Skeletal muscle cell (primary cell): ENCODE results near the gene GZMM.
"Not testable (repeated sequence)": the region's sequence is repeated elsewhere in the genome, so short reads cannot be mapped to it uniquely, and the experiment has no call there.

ENCODE experiments used
- DNase-seq: peaks from one replicate; pipeline ENCODE4 v3.0.0-alpha.2; 2010; ENCODE audit warnings: low read depth
- H3K4me3 ChIP-seq: 2 replicates; pipeline ENCODE4 v1.5.1; 2011; ENCODE audit warnings: low read depth, mild to moderate bottlenecking, control low read depth, low read length, moderate library complexity

The GZMM gene

DNA sequence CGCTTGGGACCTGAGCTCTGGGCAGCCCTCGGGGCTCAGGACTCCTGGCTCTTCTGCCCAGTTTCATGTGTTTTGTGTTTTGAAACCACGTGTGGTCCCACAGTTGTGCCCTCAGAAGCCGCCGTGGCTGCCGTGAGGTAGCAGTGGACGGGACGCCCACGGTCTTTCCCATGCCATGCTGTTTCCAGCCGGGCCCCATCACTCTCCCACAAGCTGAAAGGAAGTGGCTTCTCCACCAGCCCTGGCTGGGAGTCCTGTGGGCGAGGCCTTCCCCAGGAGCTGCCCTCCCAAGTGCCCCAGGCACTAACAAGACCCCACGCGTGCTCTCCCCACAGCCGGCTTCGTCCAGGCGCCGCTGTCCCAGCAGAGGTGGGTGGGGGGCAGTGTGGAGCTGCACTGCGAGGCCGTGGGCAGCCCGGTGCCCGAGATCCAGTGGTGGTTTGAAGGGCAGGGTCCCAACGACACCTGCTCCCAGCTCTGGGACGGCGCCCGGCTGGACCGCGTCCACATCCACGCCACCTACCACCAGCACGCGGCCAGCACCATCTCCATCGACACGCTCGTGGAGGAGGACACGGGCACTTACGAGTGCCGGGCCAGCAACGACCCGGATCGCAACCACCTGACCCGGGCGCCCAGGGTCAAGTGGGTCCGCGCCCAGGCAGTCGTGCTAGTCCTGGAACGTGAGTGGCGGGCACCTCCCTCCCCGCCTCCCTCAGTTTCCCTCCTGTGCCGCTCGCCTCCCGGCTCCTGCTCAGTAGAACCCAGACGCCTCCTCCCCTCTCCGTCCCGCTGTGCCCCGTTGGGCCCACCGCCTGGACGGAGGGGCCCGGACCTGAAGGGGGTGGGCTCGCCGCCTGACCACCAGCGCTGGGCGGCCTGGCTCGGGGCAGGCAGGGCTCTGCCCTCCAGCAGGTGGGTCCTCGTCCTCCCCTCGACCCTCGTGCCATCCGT lies 33.9 kb downstream of the GZMM start:
- no peak overlapping the region for H3K4me3 ChIP-seq
- no peak for DNase-seq

DNA sequence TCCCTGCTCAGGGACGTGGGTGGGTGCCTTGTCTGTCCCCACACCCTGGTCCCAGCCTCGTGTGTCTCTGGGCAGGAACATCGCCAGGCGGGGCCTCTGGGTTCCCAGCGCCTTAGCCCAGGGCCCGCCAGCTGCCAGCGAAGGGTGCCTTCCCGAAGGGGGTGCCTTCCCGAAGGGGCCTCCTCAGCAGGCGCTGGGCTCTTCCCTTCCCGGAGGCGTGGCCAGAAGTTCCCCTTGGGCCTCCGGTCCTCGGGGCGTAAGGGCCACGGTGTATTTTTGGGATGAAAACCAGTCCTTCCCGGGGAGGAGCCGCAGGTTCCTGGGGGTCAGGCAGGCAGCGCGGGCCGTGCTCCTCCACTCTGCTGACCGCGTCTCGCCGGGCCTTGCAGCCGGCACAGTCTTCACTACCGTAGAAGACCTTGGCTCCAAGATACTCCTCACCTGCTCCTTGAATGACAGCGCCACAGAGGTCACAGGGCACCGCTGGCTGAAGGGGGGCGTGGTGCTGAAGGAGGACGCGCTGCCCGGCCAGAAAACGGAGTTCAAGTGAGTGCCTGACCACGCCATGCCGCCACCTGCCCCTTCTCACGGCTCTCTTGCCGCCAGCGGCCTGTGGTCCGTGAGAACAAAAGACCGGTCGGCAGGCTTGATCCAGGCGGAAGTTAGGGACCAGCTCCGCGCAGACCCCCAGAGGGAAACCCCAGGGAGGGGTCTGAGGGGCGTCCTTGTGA lies 35.4 kb downstream of the GZMM start:
- H3K4me3 ChIP-seq, result no peak overlapping the region
- no peak for DNase-seq

DNA sequence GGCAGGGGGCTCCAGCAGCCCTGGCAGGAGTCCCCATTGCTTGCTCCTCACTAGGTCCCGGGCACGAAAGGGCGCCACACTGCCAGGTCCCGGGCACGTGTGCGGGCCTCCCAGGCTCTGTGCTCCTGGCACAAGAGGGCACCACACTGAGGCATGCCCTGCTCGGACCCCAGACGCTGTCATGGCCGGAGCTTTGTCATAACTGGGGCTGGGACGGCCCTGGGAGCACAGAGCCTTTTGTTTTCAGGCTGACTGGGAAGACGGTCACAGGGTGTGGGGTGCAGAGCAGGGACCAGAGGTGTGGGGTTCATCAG lies 35.9 kb downstream of the GZMM start:
- DNase-seq, result no peak
- H3K4me3 ChIP-seq, result no peak overlapping the region

DNA sequence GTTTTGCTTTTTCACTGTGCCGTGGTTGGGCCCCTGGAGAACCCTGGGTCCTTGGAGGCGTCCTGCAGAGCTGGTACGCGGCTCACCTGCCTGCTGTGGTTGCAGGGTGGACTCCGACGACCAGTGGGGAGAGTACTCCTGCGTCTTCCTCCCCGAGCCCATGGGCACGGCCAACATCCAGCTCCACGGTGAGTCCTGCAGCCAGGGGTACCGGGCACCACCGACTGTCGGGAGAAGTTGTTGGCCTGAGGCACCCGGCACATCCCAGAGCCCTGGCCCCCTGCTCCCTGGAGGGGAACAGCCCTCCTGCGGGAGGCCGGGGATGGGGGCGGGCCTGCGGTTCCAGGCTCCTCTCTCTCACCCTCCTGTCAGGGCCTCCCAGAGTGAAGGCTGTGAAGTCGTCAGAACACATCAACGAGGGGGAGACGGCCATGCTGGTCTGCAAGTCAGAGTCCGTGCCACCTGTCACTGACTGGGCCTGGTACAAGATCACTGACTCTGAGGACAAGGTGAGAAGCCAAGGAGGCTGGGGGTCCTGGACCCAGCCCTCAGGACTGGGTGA lies 36.5 kb downstream of the GZMM start:
- no peak for DNase-seq

GRCh38 chr19:581399-582111 lies 37.7 kb downstream of the GZMM start:
- DNase-seq, result no peak
- no peak overlapping the region for H3K4me3 ChIP-seq

More for the DNA sequence above, 36.5 kb downstream of the GZMM start:
- no peak overlapping the region for H3K4me3 ChIP-seq

DNA sequence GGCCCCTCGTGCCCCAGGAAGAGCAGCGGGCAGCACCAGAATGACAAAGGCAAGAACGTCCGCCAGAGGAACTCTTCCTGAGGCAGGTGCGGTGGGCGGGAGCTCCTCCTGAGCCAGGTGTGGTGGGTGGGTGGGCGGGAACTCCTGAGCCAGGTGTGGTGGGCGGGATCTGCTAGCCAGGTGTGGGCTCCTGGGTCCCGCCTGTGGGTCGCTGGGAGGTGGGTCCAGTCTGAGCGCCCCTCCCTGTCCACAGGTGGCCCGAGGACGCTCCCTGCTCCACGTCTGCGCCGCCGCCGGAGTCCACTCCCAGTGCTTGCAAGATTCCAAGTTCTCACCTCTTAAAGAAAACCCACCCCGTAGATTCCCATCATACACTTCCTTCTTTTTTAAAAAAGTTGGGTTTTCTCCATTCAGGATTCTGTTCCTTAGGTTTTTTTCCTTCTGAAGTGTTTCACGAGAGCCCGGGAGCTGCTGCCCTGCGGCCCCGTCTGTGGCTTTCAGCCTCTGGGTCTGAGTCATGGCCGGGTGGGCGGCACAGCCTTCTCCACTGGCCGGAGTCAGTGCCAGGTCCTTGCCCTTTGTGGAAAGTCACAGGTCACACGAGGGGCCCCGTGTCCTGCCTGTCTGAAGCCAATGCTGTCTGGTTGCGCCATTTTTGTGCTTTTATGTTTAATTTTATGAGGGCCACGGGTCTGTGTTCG lies 38.8 kb downstream of the GZMM start:
- H3K4me3 ChIP-seq, result no peak overlapping the region
- DNase-seq, result no peak

GRCh38 chr19:583198-583967 lies 39.5 kb downstream of the GZMM start:
- DNase-seq, result no peak
- H3K4me3 ChIP-seq, result no peak overlapping the region

GRCh38 chr19:583968-584239 lies 40.1 kb downstream of the GZMM start:
- no peak overlapping the region for H3K4me3 ChIP-seq

GRCh38 chr19:584240-585001 lies 40.6 kb downstream of the GZMM start:
- DNase-seq, result no peak
- H3K4me3 ChIP-seq, result no peak overlapping the region

More at GRCh38 chr19:583968-584239, 40.1 kb downstream of the GZMM start:
- DNase-seq, result no peak

DNA sequence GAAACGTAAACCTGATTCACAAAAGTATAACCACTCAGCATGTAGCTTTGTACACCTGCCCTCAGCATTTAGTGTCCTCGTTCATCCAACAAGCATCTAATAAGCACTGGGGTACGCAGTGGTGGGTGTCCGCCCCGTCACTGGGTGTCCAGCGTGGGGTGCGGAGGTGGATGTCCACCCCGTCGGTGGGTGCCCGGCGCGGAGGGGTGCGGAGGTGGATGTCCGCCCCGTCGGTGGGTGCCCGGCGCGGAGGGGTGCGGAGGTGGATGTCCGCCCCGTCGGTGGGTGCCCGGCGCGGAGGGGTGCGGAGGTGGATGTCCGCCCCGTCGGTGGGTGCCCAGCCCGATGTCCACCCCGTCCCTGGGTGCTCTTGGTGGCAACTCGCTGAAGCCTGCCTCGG lies 41.3 kb downstream of the GZMM start:
- DNase-seq, H3K4me3 ChIP-seq: not testable (repeated sequence)

DNA sequence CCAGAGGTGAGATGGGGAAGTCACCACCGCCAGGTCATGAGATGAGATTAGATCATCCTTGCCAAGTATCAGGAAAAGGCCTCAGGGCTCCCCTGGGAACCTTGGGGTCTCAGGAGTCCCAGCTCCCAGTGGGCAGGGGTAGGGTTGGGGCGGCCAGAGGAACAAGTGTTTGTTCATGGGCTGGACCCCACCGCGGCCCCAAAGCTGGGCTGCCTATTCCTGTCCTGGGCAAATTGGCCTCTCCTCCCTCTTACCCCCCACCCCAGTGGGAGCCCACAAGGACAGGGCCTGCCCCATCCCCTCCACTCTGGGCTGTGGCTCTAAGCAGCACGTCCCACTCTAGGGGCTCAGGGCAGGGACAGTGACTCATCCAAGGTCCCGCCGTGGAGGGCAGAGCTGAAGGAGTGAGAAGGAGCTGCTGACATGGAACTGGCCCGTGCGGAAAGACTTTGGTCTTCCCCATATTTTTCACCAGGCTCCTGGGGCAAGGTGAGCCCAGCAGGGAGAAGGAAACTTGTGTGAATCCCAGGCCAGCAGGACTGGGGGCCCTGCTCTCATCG lies 41.8 kb downstream of the GZMM start:
- no peak overlapping the region for H3K4me3 ChIP-seq
- DNase-seq, result no peak

DNA sequence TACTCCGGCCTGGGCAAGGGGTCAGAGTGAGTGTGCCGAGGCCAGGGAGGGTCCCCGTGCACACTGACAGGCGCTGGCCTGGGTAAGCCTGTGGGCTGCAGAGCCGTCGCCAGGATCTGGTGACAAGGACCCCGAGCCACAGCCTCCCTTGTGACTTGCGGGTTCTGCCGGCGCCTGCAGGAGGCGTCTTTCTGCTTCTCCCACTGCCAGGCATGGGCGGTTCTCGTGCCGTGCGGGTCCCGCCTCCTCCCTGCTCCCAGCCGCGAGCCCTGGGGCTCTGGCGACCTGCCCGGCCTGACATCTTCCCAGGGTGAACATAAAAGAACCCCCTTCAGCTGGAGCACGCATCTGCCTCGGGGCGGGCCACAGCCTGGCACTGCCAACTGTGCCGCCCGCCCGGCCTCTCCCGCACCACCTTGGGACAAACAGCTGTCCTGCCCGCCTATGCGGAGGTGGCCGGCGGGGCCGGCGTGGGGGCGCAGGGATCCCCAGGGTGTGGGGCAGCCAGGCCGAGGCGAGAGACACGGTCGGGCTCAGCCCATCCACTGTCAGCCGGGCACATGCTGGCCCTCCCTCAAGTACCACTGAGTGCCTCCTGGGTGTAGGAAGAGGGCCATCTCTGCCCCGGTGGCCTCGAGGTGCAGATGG lies 44.4 kb downstream of the GZMM start:
- peak; percentile 53 for DNase-seq
- H3K4me3 ChIP-seq, result no peak overlapping the region

- peak overlapping the region; percentile 26 for H3K4me3 ChIP-seq
- no peak for DNase-seq
Observed at GRCh38 chr19:588741-589692, 45.2 kb downstream of the GZMM start.

- DNase-seq, result no peak
- peak within 1 kb of the TSS; percentile 36 for H3K4me3 ChIP-seq
Observed at GRCh38 chr19:589693-590395, 46.0 kb downstream of the GZMM start, which contains the start of gene HCN2. Gene HCN2, plus strand, starts transcription at chr19:589881. Its CDS starts 65 bp downstream, at chr19:589946.

DNA sequence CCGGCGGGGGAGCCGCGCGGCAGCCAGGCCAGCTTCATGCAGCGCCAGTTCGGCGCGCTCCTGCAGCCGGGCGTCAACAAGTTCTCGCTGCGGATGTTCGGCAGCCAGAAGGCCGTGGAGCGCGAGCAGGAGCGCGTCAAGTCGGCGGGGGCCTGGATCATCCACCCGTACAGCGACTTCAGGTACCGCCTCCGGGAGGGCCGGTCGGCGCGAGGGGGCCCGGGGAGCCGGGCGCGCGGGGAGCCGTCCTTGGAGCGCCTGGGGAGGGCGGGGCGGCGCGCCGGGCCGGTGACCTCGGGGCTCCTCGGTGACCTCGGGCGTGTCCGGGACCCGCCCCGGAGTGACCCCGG lies 46.5 kb downstream of the GZMM start:
- DNase-seq, result no peak
- H3K4me3 ChIP-seq, result peak overlapping the region; percentile 36

GRCh38 chr19:590750-591098 lies 46.9 kb downstream of the GZMM start:
- DNase-seq, result no peak
- peak overlapping the region; percentile 36 for H3K4me3 ChIP-seq
